Gastroesophageal sphincter (tissue), 4 donors: ENCODE measurements around the gene UBA6. TPM values are rescaled to one million over a fixed set of nuclear protein-coding genes. Genes with fewer than 3 reads are reported as not detected.

Experiments used
- ATAC-seq: fragments of 150-250 bp; one replicate; pipeline ENCODE4 v1.9.1; 2016; ENCODE audit warnings: mild to moderate bottlenecking, moderate library complexity
- H3K27ac ChIP-seq, 4 donors: fragments of 200-600 bp; sonication (generic) in 3 of 4; 1 replicate in 3 of 4; 2 replicates in 1 of 4; pipeline ENCODE4 v1.5.1; 2016 to 2019
- H3K27me3 ChIP-seq: fragments of 200-600 bp; sonication (generic); one replicate; pipeline ENCODE4 v1.5.1; 2019
- H3K36me3 ChIP-seq, 2 donors: fragments of 200-600 bp; sonication (generic); one replicate each; pipeline ENCODE4 v1.5.1; 2019; ENCODE audit warnings: control low read depth in 1 of 2
- H3K4me1 ChIP-seq, 3 donors: fragments of 200-600 bp; sonication (generic); 1 replicate in 2 of 3; 2 replicates in 1 of 3; pipeline ENCODE4 v1.5.1; 2016 to 2019; ENCODE audit warnings: control low read depth in 2 of 3
- H3K4me3 ChIP-seq, 2 donors: fragments of 200-600 bp; sonication (generic); one replicate each; pipeline ENCODE4 v1.5.1; 2019; ENCODE audit warnings: mild to moderate bottlenecking in 1 of 2, moderate library complexity in 1 of 2
- H3K9me3 ChIP-seq, 3 donors: fragments of 200-600 bp; sonication (generic); one replicate each; pipeline ENCODE4 v1.5.1; 2017 to 2019; ENCODE audit warnings: control low read depth in 2 of 3
- EP300 ChIP-seq: sonication (generic); formaldehyde crosslinking; IDR thresholded peaks from one replicate; pipeline ENCODE4 v1.6.1; 2017; ENCODE audit warnings: antibody characterized with exemption, mild to moderate bottlenecking
- POLR2A ChIP-seq, 2 donors: fragments of 450-650 bp; IDR thresholded peaks; one replicate each; pipeline ENCODE4 v1.6.1; 2017; ENCODE audit warnings: antibody characterized with exemption in 2 of 2, mild to moderate bottlenecking in 2 of 2, moderate library complexity in 1 of 2
- POLR2AphosphoS5 ChIP-seq: sonication (generic); formaldehyde crosslinking; IDR thresholded peaks from one replicate; pipeline ENCODE4 v1.6.1; 2017; ENCODE audit warnings: antibody characterized with exemption
- WGBS, 2 donors: methylation state at CpG; one replicate each; pipeline ENCODE4 v1.1.5; 2018; ENCODE audit warnings: low coverage in 1 of 2; 5-methylcytosine and 5-hydroxymethylcytosine counted together
- total RNA-seq, 4 donors: library from RNA; depleted of rRNA; stranded (reverse); fragments of >200 nt; gene quantifications; one replicate each; pipeline ENCODE4 v1.1.0, GENCODE V29; 2016
- TF ChIP-seq, protein P1 (sequence below), 4 experiments: fragments of 200-600 bp in 2 of 4; fragments of 450-650 bp in 2 of 4; sonication (generic) in 1 of 4; IDR thresholded peaks; one replicate each; pipeline ENCODE4 v1.5.1; 2017 to 2019; ENCODE audit warnings: antibody characterized with exemption in 4 of 4, mild to moderate bottlenecking in 2 of 4, moderate library complexity in 2 of 4

The UBA6 gene
- total RNA-seq, 4 donors from 2014 or later: 29.9 to 87.6 (median 46.7) TPM

DNA sequence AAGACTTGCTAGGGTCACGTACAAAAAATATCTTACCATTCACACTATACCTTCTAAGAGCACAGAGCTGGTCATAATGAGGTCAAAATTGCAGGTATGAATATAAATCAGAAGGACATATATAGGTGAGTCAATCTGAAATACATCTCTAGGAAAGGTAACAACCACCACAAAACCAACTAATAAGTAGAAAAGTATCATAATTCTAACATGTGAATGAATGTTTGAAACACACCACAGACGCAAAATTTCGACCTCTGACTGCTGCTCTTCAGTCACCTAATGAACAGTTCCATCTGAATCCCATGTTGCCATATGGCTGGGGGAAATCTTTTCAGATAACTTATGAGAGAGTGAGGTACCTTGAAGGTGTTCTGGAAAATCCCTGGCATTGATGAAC, 120.4 kb downstream of the UBA6 start:
- WGBS, 2 donors: 44 to 92% methylated on average over 1 to 3 of the region's 3 CpGs
- Histone ChIP-seq H3K27me3 (no peaks in the 10 kb centered on the region), H3K9me3 (no peaks in the 10 kb centered on the region), H3K4me1 (no peaks in the 10 kb centered on the region), H3K4me3 (no peak overlapping the region), H3K27ac (no peak overlapping the region), H3K36me3 (no peaks in the 10 kb centered on the region)
- no peak for ATAC-seq
- TF ChIP-seq EP300: no peak
- TF ChIP-seq POLR2AphosphoS5: no peak
- TF ChIP-seq, protein P1, sequence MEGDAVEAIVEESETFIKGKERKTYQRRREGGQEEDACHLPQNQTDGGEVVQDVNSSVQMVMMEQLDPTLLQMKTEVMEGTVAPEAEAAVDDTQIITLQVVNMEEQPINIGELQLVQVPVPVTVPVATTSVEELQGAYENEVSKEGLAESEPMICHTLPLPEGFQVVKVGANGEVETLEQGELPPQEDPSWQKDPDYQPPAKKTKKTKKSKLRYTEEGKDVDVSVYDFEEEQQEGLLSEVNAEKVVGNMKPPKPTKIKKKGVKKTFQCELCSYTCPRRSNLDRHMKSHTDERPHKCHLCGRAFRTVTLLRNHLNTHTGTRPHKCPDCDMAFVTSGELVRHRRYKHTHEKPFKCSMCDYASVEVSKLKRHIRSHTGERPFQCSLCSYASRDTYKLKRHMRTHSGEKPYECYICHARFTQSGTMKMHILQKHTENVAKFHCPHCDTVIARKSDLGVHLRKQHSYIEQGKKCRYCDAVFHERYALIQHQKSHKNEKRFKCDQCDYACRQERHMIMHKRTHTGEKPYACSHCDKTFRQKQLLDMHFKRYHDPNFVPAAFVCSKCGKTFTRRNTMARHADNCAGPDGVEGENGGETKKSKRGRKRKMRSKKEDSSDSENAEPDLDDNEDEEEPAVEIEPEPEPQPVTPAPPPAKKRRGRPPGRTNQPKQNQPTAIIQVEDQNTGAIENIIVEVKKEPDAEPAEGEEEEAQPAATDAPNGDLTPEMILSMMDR (IDR thresholded peaks at IDR 0.05): no peak
- no peak for TF ChIP-seq POLR2A (IDR thresholded peaks at IDR 0.05)

DNA sequence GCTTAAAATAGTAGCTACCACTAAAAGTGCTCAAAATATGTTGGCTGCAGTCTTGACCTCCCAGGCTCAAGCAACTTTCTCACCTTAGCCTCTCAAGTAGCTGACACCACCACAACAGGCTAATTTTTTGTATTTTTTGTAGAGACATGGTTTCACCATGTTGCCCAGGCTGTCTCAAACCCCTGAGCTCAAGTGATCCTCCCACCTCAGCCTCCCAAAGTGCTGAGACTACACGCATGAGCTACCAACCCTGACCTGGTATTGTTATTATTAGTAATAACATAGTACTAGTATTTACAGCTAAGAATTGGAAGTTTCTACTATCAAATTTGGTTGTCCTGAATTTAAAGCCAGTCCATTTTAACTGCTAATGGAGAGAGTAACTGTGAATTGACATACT, 124.4 kb downstream of the UBA6 start:
- TF ChIP-seq POLR2A (IDR thresholded peaks at IDR 0.05) (no peak), POLR2AphosphoS5 (no peak), EP300 (no peak)
- TF ChIP-seq, protein P1 (IDR thresholded peaks at IDR 0.05): no peak
- H3K27me3 ChIP-seq: no peaks in the 10 kb centered on the region
- no peaks in the 10 kb centered on the region for H3K4me1 ChIP-seq
- no peak overlapping the region for H3K27ac ChIP-seq
- H3K36me3 ChIP-seq: no peaks in the 10 kb centered on the region
- no peaks in the 10 kb centered on the region for H3K9me3 ChIP-seq
- H3K4me3 ChIP-seq: no peak overlapping the region
- ATAC-seq: no peak
- 67 to 100% methylated on average over 1 of the region's 1 CpG for WGBS, 2 donors

DNA sequence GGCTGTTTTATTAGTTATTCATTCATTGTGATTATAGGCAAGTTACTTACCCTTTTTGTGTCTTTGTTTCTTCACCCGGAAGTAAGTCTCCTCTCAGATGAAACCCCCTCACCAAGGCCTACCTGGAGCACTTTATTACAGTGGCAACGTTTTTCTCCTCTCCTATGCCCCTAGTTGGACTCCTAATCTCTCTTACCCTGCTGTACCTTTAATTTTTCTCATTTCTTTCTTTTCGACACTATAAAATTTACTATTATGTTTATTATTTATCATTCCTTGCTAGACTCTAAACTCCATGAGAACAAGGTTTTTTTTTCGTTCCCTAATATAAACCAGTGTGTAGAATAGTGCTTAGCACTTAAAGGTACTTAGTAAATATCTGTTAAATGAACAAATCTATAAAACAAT, 124.9 kb downstream of the UBA6 start:
- H3K4me3 ChIP-seq: no peak overlapping the region
- H3K36me3 ChIP-seq: no peaks in the 10 kb centered on the region
- no peaks in the 10 kb centered on the region for H3K27me3 ChIP-seq
- ATAC-seq: no peak
- TF ChIP-seq POLR2A (IDR thresholded peaks at IDR 0.05) (no peak), EP300 (no peak)
- TF ChIP-seq, protein P1 (IDR thresholded peaks at IDR 0.05): no peak
- 81 to 83% methylated on average over 1 to 4 of the region's 4 CpGs for WGBS, 2 donors
- no peaks in the 10 kb centered on the region for H3K9me3 ChIP-seq
- no peaks in the 10 kb centered on the region for H3K4me1 ChIP-seq
- no peak overlapping the region for H3K27ac ChIP-seq

DNA sequence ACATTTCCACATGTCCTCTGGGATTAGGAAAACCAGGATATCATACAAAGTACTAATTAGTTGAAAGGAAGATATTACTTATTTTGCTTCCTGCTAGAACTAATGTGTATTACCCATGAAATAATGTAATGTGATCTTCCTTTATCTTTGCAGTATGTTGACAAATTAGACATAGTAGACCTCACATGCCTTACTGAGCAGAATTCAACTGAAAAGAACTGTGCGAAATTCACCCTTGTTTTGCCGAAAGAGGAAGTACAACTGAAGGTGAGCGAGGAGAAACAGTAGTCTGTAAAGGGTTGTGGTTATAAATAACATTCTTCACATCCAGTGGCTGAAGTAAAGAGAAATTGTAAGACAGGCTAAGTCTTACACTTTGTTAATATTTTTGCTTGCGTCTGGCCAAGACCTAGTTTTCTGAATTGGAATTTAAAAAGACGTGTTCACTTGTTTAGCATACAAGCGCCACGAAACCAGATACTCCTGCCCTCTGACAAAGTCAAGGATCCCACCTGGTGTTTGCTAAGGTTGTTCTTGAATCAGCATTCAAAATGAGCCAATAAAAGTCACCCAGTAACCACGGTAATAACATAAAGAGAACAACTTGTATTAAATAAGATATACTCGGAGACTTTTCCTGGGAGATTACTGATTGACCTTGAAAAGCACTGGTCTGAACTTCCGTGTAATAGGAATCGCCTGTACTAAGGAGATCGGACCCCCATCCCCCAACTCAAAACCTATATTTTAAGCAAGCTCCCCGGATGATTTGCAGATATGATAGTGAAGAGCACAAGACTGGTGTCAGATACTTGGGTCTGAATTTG, 125.5 kb downstream of the UBA6 start:
- H3K27ac ChIP-seq: no peak overlapping the region
- H3K9me3 ChIP-seq: no peaks in the 10 kb centered on the region
- no peak for TF ChIP-seq EP300
- no peak for TF ChIP-seq POLR2A (IDR thresholded peaks at IDR 0.05)
- no peak for TF ChIP-seq POLR2AphosphoS5
- TF ChIP-seq, protein P1 (IDR thresholded peaks at IDR 0.05): no peak
- no peaks in the 10 kb centered on the region for H3K4me1 ChIP-seq
- H3K4me3 ChIP-seq: no peak overlapping the region
- no peaks in the 10 kb centered on the region for H3K27me3 ChIP-seq
- 51 to 65% methylated on average over 13 of the region's 13 CpGs for WGBS, 2 donors
- H3K36me3 ChIP-seq: no peaks in the 10 kb centered on the region
- ATAC-seq: no peak

DNA sequence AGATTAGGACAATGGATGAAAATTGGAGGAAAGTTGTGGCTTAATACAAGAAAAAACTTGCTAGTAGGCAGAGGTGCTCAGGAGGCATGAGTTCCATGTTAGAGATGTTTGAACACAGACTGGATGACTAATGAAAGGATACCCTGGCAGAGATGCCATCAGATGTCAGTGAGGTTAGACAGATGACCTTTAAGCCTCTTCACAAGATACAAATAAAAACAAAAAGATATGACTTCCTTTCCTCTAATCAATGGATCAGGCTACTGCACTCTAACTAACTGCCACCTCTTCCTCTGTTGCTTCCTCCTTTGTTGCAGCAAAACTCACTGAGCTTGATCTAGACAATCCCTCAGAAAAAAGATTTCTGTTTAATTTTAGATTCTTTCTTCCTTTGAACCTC, 127.8 kb downstream of the UBA6 start:
- Histone ChIP-seq H3K27ac (no peak overlapping the region), H3K27me3 (no peaks in the 10 kb centered on the region), H3K4me3 (no peak overlapping the region), H3K9me3 (no peaks in the 10 kb centered on the region), H3K4me1 (no peaks in the 10 kb centered on the region), H3K36me3 (no peaks in the 10 kb centered on the region)
- ATAC-seq: no peak
- TF ChIP-seq POLR2AphosphoS5 (no peak), EP300 (no peak), POLR2A (IDR thresholded peaks at IDR 0.05) (no peak)
- TF ChIP-seq, protein P1 (IDR thresholded peaks at IDR 0.05): no peak
